GM18520 (cell line): ENCODE data around the gene ACAP2.
"Not testable (repeated sequence)": the region's sequence is repeated elsewhere in the genome, so short reads cannot be mapped to it uniquely, and the experiment has no call there.

Experiments
- ATAC-seq: cut with Tn5 transposase; IDR thresholded peaks from one replicate; pipeline ENCODE4 v1.9.1; 2021; ENCODE audit not compliant: unreplicated experiment

ACAP2 gene

GRCh38 chr3:195394024-195394423 is 48.8 kb downstream of the ACAP2 start:
- ATAC-seq = no peak

GRCh38 chr3:195388380-195388779 is 54.4 kb downstream of the ACAP2 start:
- no peak for ATAC-seq

DNA sequence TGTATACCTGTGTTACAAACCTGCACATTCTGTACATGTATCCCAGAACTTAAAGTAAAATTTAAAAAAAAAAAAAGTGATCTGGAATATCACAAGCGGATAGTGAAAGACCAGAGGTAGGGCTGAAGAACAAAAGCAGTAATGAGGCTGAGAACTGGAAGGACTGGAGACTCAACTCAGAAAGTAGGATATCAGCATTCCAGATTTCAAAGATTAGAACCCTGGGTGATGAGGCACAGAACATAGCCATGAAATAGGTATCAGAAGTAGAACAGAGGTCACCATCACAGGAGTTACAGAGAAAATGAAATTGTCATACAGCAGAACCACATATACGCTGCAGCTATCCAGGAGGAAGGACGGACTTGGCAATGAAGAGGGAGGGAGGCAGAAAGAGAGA is 56.1 kb downstream of the ACAP2 start:
- no peak for ATAC-seq

- no peak for ATAC-seq
Measured at GRCh38 chr3:195385526-195385925, 57.3 kb downstream of the ACAP2 start.

DNA sequence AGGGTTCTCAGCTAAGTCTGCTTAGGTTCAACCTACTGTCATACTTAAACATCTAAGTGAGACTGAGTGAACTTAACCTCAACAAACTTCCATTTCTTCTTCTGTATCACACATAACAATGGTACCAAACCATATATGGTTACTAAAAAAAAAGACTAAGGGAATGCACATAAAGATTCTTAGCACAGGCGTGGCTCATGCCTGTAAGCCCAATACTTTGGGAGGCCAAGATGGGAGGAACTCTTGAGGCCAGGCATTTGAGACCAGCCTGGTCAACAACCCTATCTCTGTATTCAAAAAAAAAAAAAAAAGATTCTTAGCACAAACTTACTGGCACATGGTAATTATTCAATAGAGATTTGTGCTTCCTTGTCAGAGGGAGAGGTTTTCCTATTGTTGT is 57.9 kb downstream of the ACAP2 start:
- no peak for ATAC-seq

GRCh38 chr3:195372220-195372619 is 70.6 kb downstream of the ACAP2 start:
- no peak for ATAC-seq

- ATAC-seq = no peak
Measured at GRCh38 chr3:195366200-195366925, 76.5 kb downstream of the ACAP2 start.

- no peak for ATAC-seq
Measured at GRCh38 chr3:195365371-195365770, 77.4 kb downstream of the ACAP2 start.

DNA sequence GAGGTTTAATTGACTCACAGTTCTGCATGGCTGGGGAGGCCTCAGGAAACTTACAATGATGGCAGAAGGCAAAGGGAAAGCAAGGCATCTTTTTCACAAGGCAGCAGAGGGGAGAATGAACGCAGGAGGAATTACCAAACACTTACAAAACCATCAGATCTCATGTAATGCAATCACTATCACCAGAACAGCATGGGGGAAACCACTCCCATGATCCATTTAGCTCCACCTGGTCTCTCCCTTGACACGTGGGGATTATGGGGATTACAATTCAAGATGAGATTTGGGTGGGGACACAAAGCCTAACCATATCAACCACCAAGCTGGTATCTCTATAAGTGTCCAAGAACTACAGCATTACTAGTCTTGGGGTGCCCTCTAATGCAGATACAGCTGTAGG is 85.0 kb downstream of the ACAP2 start:
- not testable (repeated sequence) for ATAC-seq

DNA sequence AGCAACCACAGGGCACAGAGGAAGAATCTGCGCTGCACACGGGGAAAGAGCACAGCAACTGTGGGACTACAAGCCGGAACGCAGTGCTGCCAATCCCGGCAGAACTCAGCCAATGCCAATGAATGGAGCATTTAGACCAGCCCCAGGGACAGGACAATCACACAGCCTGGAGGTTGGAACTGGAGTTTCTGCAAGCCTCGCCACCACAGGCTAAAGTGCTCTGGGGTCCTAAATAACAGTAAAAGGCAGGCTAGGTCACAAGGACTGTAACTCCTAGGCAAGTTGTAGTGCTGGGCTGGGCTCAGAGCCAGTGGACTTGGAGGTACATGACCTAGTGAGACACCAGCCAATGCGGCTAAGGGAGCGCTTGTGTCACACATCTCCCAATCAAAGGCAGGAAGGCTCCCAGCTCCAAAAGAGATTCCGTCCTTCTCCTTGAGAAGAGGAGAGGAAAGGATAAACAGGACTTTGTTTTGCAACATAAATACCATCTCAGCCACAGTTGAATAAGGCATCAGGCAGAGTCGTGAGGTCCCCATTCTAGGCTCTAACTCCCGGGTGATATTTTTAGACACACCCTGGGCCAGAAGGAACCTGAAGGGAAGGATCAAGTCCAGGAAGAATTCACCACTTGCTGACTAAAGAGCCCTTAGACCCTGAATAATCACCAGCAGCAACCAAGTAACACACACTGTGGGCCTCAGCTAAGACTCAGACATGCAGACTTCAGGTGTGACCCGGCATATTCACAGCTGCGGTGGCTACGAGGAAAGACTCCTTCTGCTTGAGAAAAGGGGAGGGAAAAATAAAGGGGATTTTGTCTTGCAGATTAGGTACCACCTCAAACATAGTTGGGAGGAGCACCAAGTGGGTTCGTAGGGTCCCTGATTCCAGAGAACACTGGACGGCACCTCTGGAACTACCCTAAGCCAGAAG is 86.4 kb downstream of the ACAP2 start:
- ATAC-seq = no peak

- ATAC-seq = not testable (repeated sequence)
Measured at GRCh38 chr3:195354009-195354408, 88.8 kb downstream of the ACAP2 start.

- ATAC-seq = no peak
Measured at GRCh38 chr3:195352895-195353488, 89.8 kb downstream of the ACAP2 start.

- ATAC-seq = no peak
Measured at GRCh38 chr3:195348426-195349115, 94.2 kb downstream of the ACAP2 start.

DNA sequence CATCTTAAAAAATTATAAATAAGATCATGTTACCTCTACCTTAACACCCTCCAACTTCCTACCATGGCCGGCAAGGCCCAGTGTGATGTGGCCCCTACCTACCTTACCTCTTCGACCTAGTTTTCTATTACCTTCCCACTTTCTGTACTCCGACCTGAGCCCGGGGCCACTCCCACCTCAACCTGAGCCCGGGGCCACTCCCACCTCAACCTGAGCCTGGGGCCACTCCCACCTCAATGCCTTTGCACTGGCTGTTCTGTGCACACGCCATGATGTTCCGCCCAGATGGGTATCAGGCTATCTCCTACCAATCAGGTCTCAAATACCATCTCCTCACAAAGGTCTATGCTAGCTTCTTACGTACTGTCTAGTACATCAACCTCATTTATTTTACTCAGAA is 105.1 kb downstream of the ACAP2 start:
- ATAC-seq = no peak

GRCh38 chr3:195334967-195335366 is 107.9 kb downstream of the ACAP2 start:
- ATAC-seq = no peak

DNA sequence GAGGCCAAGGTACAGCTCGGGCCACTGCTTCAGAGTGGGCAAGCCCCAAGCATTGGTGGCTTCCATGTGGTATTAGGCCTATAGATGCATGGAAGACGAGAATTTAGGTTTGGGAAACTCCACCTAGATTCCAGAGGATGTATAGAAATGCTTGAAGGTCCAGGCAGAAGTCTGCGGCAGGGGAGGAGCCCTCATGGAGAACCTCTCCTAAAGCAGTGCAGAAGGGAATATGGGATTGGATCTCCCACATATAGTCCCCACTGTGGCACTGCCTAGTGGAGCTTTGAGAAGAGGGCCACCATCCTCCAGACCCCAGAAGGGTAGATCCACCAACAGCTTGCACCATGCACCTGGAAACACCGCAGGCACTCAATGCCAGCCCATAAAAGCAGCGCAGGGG is 123.8 kb downstream of the ACAP2 start:
- no peak for ATAC-seq

DNA sequence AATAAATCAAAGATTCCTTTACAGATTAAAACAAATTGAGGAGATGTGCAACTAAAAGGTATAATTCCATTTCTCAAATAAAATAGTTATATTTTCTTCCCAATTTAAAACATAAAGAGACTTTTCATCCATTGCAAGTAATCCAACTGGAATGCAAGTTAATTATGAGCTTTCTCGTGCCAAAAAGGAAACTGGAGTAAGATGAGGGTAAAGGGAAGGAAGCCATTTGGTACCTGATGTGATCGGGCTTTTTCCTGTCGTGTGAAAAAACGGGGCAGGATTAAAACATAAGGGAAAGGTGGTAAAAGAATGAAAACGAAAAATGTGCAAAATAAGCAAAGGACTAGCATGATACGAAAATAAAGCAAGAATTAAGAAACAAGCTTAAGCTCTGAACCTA is 130.1 kb downstream of the ACAP2 start:
- ATAC-seq = no peak

DNA sequence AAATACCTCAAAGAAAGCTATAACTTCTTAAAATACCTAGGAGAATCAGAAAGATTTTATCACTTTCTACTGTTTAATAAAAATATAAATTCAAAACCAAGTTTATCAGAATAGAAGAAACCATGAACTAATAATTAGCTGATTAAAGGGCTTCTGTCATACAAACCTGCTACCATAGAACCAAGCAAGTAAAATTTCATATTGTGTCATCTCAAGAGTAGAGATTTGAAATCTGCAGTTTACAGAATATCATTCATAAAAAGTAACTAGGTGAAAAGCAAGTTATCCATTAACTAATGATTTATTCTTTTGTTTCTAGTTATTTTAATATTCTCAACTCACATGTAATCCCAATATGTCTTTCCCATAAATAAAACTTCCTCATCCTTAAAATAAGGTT is 135.1 kb downstream of the ACAP2 start:
- ATAC-seq = no peak

DNA sequence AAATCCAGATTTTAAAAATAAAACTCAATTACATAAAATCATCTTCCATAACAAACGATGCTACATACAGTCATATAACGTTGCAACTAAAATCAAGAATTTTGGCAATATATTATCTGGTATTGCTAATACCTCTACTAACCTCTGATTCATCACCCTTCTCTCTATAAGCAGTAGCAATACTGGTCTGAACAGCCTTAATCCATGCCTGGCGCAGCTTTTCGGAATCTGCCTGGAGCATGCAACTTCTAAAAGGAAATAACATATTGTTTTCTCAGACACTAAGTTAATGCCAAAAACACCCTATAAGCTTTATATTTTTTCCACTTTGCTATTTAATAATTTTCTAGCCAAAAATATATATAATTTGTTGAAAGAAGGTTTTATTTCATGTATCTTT is 136.5 kb downstream of the ACAP2 start:
- ATAC-seq = no peak

DNA sequence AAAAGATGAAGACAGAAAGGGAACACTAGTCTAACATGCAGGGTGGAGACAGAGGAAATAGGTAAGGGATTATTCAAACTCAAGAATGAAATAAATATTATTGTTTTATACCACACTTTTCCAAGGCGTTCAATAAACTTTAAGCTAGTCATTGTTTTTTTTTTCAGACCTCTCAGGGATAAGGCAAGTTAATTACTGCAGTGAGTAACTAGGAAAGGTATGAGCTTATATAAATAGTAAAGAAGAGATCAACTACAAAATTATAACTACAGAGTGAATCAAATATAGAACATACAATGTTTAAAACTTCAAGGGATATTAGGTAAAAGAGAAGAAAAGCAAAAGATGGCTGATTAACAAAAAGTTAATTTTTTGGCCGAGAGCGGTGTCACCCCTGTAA is 140.4 kb downstream of the ACAP2 start:
- no peak for ATAC-seq

DNA sequence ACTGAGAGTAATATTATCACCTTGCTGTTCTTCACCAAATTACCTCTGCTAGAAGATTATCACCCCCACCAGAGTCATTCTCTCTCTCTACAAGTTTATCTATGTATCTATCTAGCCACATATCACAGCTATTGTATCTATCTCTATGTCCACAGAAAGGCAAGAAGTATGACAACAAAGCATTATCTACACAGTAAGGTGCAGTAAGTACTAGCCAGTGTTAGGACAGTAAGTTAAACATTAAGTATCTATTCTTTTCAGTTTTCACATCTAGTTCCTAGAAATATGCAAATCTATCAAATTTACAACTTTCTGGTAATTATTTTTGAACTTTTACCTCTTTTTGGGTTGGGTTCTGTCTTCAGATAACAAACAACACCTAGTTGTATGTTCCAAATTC is 145.4 kb downstream of the ACAP2 start:
- no peak for ATAC-seq
